HEK293 (cell line): ENCODE results near the gene ARHGAP24.

Source experiments
- CTCF ChIP-seq: fragments of 450-650 bp; formaldehyde crosslinking; IDR thresholded peaks from 2 replicates; pipeline ENCODE4 v1.5.1; 2016; ENCODE audit warnings: missing biosample characterization, missing genetic modification characterization
- PATZ1 ChIP-seq: fragments of 450-650 bp; formaldehyde crosslinking; IDR thresholded peaks from 2 replicates; pipeline ENCODE4 v1.5.1; 2016; ENCODE audit warnings: missing biosample characterization, missing genetic modification characterization
- PRDM4 ChIP-seq: fragments of 450-650 bp; formaldehyde crosslinking; IDR thresholded peaks from 2 replicates; pipeline ENCODE4 v1.5.1; 2017; ENCODE audit warnings: missing biosample characterization, missing genetic modification characterization
- ZBTB7A ChIP-seq: fragments of 450-650 bp; formaldehyde crosslinking; IDR thresholded peaks from 2 replicates; pipeline ENCODE4 v1.5.1; 2016; ENCODE audit warnings: low read depth, missing biosample characterization, missing genetic modification characterization
- ZNF138 ChIP-seq: fragments of 450-650 bp; formaldehyde crosslinking; IDR thresholded peaks from 2 replicates; pipeline ENCODE4 v1.5.1; 2016; ENCODE audit warnings: missing biosample characterization, missing genetic modification characterization, borderline replicate concordance
- ZNF155 ChIP-seq: fragments of 450-650 bp; formaldehyde crosslinking; IDR thresholded peaks from 2 replicates; pipeline ENCODE4 v1.5.1; 2016; ENCODE audit warnings: missing biosample characterization, missing genetic modification characterization
- ZNF24 ChIP-seq: fragments of 450-650 bp; formaldehyde crosslinking; IDR thresholded peaks from 2 replicates; pipeline ENCODE4 v1.5.1; 2016; ENCODE audit warnings: missing biosample characterization, missing genetic modification characterization
- ZNF274 ChIP-seq, 2 experiments: fragments of 200-500 bp in 1 of 2; fragments of 450-650 bp in 1 of 2; sonication (Bioruptor generic) in 1 of 2; formaldehyde crosslinking in 1 of 2; IDR thresholded peaks; 2 replicates each; pipeline versions ENCODE4 v1.5.1 to v1.6.1; 2014 to 2016; ENCODE audit warnings: borderline replicate concordance in 1 of 2, inconsistent platforms in 1 of 2, low read length in 1 of 2, missing biosample characterization in 1 of 2, missing genetic modification characterization in 1 of 2
- ZNF529 ChIP-seq: fragments of 450-650 bp; formaldehyde crosslinking; IDR thresholded peaks from 2 replicates; pipeline ENCODE4 v1.5.1; 2017; ENCODE audit warnings: missing genetic modification characterization, missing biosample characterization; ENCODE audit not compliant: insufficient replicate concordance
- ZSCAN23 ChIP-seq: fragments of 450-650 bp; formaldehyde crosslinking; IDR thresholded peaks from 2 replicates; pipeline ENCODE4 v1.5.1; 2016; ENCODE audit warnings: missing biosample characterization, missing genetic modification characterization
- ZSCAN30 ChIP-seq: fragments of 450-650 bp; IDR thresholded peaks from 2 replicates; pipeline ENCODE4 v1.5.1; 2018; ENCODE audit warnings: missing biosample characterization, mild to moderate bottlenecking, missing genetic modification characterization, moderate library complexity
- TF ChIP-seq, protein P1 (sequence below): sonication (generic); formaldehyde crosslinking; IDR thresholded peaks from 2 replicates; pipeline ENCODE4 v1.8.1; 2022; ENCODE audit warnings: mild to moderate bottlenecking, moderate library complexity, missing genetic modification reagents
- TF ChIP-seq, protein P2 (sequence below): fragments of 450-650 bp; formaldehyde crosslinking; IDR thresholded peaks from 2 replicates; pipeline ENCODE4 v1.5.1; 2016; ENCODE audit warnings: missing biosample characterization, missing genetic modification characterization
- TF ChIP-seq, protein P3 (sequence below): fragments of 450-650 bp; formaldehyde crosslinking; IDR thresholded peaks from 2 replicates; pipeline ENCODE4 v1.5.1; 2016; ENCODE audit warnings: missing biosample characterization, missing genetic modification characterization

GRCh38 chr4:85956293-85956945 lies 481.5 kb downstream of the ARHGAP24 start:
- TF ChIP-seq CTCF (tag by site-specific recombination) = no peak
- no peak for TF ChIP-seq ZNF529 (tag by site-specific recombination)
- no peak for TF ChIP-seq ZNF274 (IDR thresholded peaks at IDR 0.05; ENCODE audit: low read length)
- no peak for TF ChIP-seq ZNF274 (tag by site-specific recombination; IDR thresholded peaks at IDR 0.05; ENCODE audit: borderline replicate concordance)
- TF ChIP-seq ZNF155 (tag by site-specific recombination) = no peak
- TF ChIP-seq, protein P1, sequence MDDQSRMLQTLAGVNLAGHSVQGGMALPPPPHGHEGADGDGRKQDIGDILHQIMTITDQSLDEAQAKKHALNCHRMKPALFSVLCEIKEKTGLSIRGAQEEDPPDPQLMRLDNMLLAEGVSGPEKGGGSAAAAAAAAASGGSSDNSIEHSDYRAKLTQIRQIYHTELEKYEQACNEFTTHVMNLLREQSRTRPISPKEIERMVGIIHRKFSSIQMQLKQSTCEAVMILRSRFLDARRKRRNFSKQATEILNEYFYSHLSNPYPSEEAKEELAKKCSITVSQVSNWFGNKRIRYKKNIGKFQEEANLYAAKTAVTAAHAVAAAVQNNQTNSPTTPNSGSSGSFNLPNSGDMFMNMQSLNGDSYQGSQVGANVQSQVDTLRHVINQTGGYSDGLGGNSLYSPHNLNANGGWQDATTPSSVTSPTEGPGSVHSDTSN (CRISPR knock-in tag) = no peak
- no peak for TF ChIP-seq ZBTB7A (tag by site-specific recombination)
- no peak for TF ChIP-seq ZSCAN23 (tag by site-specific recombination)
- no peak for TF ChIP-seq ZNF24 (tag by site-specific recombination)
- TF ChIP-seq PATZ1 (tag by site-specific recombination) = no peak
- no peak for TF ChIP-seq ZSCAN30 (tag by site-specific recombination)
- no peak for TF ChIP-seq PRDM4 (tag by site-specific recombination)
- TF ChIP-seq, protein P2, sequence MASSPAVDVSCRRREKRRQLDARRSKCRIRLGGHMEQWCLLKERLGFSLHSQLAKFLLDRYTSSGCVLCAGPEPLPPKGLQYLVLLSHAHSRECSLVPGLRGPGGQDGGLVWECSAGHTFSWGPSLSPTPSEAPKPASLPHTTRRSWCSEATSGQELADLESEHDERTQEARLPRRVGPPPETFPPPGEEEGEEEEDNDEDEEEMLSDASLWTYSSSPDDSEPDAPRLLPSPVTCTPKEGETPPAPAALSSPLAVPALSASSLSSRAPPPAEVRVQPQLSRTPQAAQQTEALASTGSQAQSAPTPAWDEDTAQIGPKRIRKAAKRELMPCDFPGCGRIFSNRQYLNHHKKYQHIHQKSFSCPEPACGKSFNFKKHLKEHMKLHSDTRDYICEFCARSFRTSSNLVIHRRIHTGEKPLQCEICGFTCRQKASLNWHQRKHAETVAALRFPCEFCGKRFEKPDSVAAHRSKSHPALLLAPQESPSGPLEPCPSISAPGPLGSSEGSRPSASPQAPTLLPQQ (tag by site-specific recombination) = no peak
- no peak for TF ChIP-seq ZNF138 (tag by site-specific recombination)
- TF ChIP-seq, protein P3, sequence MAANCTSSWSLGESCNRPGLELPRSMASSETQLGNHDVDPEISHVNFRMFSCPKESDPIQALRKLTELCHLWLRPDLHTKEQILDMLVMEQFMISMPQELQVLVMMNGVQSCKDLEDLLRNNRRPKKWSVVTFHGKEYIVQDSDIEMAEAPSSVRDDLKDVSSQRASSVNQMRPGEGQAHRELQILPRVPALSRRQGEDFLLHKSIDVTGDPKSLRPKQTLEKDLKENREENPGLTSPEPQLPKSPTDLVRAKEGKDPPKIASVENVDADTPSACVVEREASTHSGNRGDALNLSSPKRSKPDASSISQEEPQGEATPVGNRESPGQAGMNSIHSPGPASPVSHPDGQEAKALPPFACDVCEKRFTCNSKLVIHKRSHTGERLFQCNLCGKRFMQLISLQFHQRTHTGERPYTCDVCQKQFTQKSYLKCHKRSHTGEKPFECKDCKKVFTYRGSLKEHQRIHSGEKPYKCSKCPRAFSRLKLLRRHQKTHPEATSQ (tag by site-specific recombination) = no peak
